ENCODE data around the gene CXCL14. TPM values are rescaled to one million over a fixed set of nuclear protein-coding genes. Genes with fewer than 3 reads are reported as not detected.

CXCL14 gene
- total RNA-seq, 2 experiments from 2014 or later = not detected

GRCh38 chr5:135591277-135591676, 12.5 kb upstream of the CXCL14 start:
- Mint-ChIP-seq H3K36me3 (no peaks in the 10 kb centered on the region), H3K4me1 (no peaks in the 10 kb centered on the region), H3K27ac (no peak overlapping the region), H3K4me3 (no peak overlapping the region), H3K27me3 (no peaks in the 10 kb centered on the region), H3K9me3 (no peaks in the 10 kb centered on the region)
- ATAC-seq (ENCODE audit: low read depth) (no peak), DNase-seq (no peak)
- POLR2A ChIA-PET = no interaction called here

GRCh38 chr5:135589152-135589551, 10.4 kb upstream of the CXCL14 start:
- no peaks in the 10 kb centered on the region for H3K4me1 Mint-ChIP-seq
- no peaks in the 10 kb centered on the region for H3K27me3 Mint-ChIP-seq
- no peaks in the 10 kb centered on the region for H3K36me3 Mint-ChIP-seq
- DNase-seq (no peak), ATAC-seq (ENCODE audit: low read depth) (no peak)
- POLR2A ChIA-PET = no interaction called here
- no peak overlapping the region for H3K27ac Mint-ChIP-seq
- no peak overlapping the region for H3K4me3 Mint-ChIP-seq
- no peaks in the 10 kb centered on the region for H3K9me3 Mint-ChIP-seq

GRCh38 chr5:135587721-135588663, 9.2 kb upstream of the CXCL14 start:
- no peak overlapping the region for H3K4me3 Mint-ChIP-seq
- DNase-seq (no peak), ATAC-seq (ENCODE audit: low read depth) (no peak)
- peaks cover 6% of the 10 kb centered on the region for H3K27me3 Mint-ChIP-seq
- POLR2A ChIA-PET = no interaction called here
- no peak overlapping the region for H3K27ac Mint-ChIP-seq
- H3K4me1 Mint-ChIP-seq = no peaks in the 10 kb centered on the region
- H3K9me3 Mint-ChIP-seq = no peaks in the 10 kb centered on the region
- H3K36me3 Mint-ChIP-seq = no peaks in the 10 kb centered on the region

- Mint-ChIP-seq H3K36me3 (no peaks in the 10 kb centered on the region), H3K4me3 (no peak overlapping the region), H3K27me3 (peaks cover 24% of the 10 kb centered on the region), H3K27ac (no peak overlapping the region), H3K9me3 (no peaks in the 10 kb centered on the region), H3K4me1 (no peaks in the 10 kb centered on the region)
- DNase-seq (no peak), ATAC-seq (ENCODE audit: low read depth) (no peak)
- POLR2A ChIA-PET = no interaction called here
These were observed 6.1 kb upstream of the CXCL14 start for GRCh38 chr5:135584918-135585317.

- H3K36me3 Mint-ChIP-seq = no peaks in the 10 kb centered on the region
- POLR2A ChIA-PET = no interaction called here
- no peak for ATAC-seq (ENCODE audit: low read depth)
- DNase-seq = no peak
- no peaks in the 10 kb centered on the region for H3K4me1 Mint-ChIP-seq
- no peaks in the 10 kb centered on the region for H3K9me3 Mint-ChIP-seq
- H3K4me3 Mint-ChIP-seq = no peak overlapping the region
- H3K27ac Mint-ChIP-seq = no peak overlapping the region
- peaks cover 31% of the 10 kb centered on the region for H3K27me3 Mint-ChIP-seq
These were observed 5.5 kb upstream of the CXCL14 start for GRCh38 chr5:135584276-135584675.

- no peak for DNase-seq
- Mint-ChIP-seq H3K27ac (no peak overlapping the region), H3K4me1 (no peaks in the 10 kb centered on the region), H3K4me3 (no peak overlapping the region), H3K9me3 (no peaks in the 10 kb centered on the region), H3K27me3 (peaks cover 48% of the 10 kb centered on the region), H3K36me3 (no peaks in the 10 kb centered on the region)
- ATAC-seq (ENCODE audit: low read depth) = no peak
- POLR2A ChIA-PET = no interaction called here
These were observed 3.4 kb upstream of the CXCL14 start for GRCh38 chr5:135582099-135582781.

GRCh38 chr5:135578305-135578684, 496 bp downstream of the CXCL14 start:
- Mint-ChIP-seq H3K9me3 (no peaks in the 10 kb centered on the region), H3K36me3 (no peaks in the 10 kb centered on the region), H3K4me1 (no peaks in the 10 kb centered on the region), H3K4me3 (no peak overlapping the region), H3K27ac (no peak overlapping the region), H3K27me3 (peaks cover 50% of the 10 kb centered on the region)
- POLR2A ChIA-PET = no interaction called here
- DNase-seq (no peak), ATAC-seq (ENCODE audit: low read depth) (no peak)

- POLR2A ChIA-PET = no interaction called here
- H3K4me1 Mint-ChIP-seq = no peaks in the 10 kb centered on the region
- ATAC-seq (ENCODE audit: low read depth) = no peak
- no peaks in the 10 kb centered on the region for H3K9me3 Mint-ChIP-seq
- peaks cover 47% of the 10 kb centered on the region for H3K27me3 Mint-ChIP-seq
- H3K27ac Mint-ChIP-seq = no peak overlapping the region
- H3K4me3 Mint-ChIP-seq = no peak overlapping the region
- no peaks in the 10 kb centered on the region for H3K36me3 Mint-ChIP-seq
- DNase-seq = no peak
These were observed 1.4 kb downstream of the CXCL14 start for GRCh38 chr5:135577421-135577820.

GRCh38 chr5:135576075-135576599, 2.7 kb downstream of the CXCL14 start:
- no peak for ATAC-seq (ENCODE audit: low read depth)
- no peak overlapping the region for H3K4me3 Mint-ChIP-seq

GRCh38 chr5:135574493-135574892, 4.3 kb downstream of the CXCL14 start:
- Mint-ChIP-seq H3K9me3 (no peaks in the 10 kb centered on the region), H3K4me1 (no peaks in the 10 kb centered on the region), H3K4me3 (no peak overlapping the region), H3K27me3 (peaks cover 29% of the 10 kb centered on the region), H3K36me3 (no peaks in the 10 kb centered on the region), H3K27ac (no peak overlapping the region)
- POLR2A ChIA-PET = no interaction called here
- ATAC-seq (ENCODE audit: low read depth) (no peak), DNase-seq (no peak)

More at GRCh38 chr5:135576075-135576599, 2.7 kb downstream of the CXCL14 start:
- Mint-ChIP-seq H3K4me1 (no peaks in the 10 kb centered on the region), H3K9me3 (no peaks in the 10 kb centered on the region), H3K36me3 (no peaks in the 10 kb centered on the region), H3K27ac (no peak overlapping the region), H3K27me3 (peaks cover 38% of the 10 kb centered on the region)
- POLR2A ChIA-PET = no interaction called here
- no peak for DNase-seq

GRCh38 chr5:135571902-135572301, 6.9 kb downstream of the CXCL14 start:
- DNase-seq (no peak), ATAC-seq (ENCODE audit: low read depth) (no peak)
- no peaks in the 10 kb centered on the region for H3K36me3 Mint-ChIP-seq
- no peak overlapping the region for H3K27ac Mint-ChIP-seq
- peaks cover 4% of the 10 kb centered on the region for H3K4me1 Mint-ChIP-seq
- POLR2A ChIA-PET = no interaction called here
- H3K9me3 Mint-ChIP-seq = no peaks in the 10 kb centered on the region
- H3K27me3 Mint-ChIP-seq = peaks cover 9% of the 10 kb centered on the region
- no peak overlapping the region for H3K4me3 Mint-ChIP-seq

GRCh38 chr5:135571066-135571609, 7.7 kb downstream of the CXCL14 start:
- peaks cover 7% of the 10 kb centered on the region for H3K27me3 Mint-ChIP-seq
- H3K4me1 Mint-ChIP-seq = peaks cover 4% of the 10 kb centered on the region
- no peaks in the 10 kb centered on the region for H3K9me3 Mint-ChIP-seq
- no peaks in the 10 kb centered on the region for H3K36me3 Mint-ChIP-seq
- POLR2A ChIA-PET = no interaction called here
- ATAC-seq (ENCODE audit: low read depth) (no peak), DNase-seq (no peak)
- no peak overlapping the region for H3K27ac Mint-ChIP-seq
- no peak overlapping the region for H3K4me3 Mint-ChIP-seq

- Mint-ChIP-seq H3K36me3 (no peaks in the 10 kb centered on the region), H3K27me3 (peaks cover 5% of the 10 kb centered on the region), H3K4me3 (no peak overlapping the region), H3K4me1 (peaks cover 6% of the 10 kb centered on the region), H3K9me3 (no peaks in the 10 kb centered on the region), H3K27ac (no peak overlapping the region)
- DNase-seq (no peak), ATAC-seq (ENCODE audit: low read depth) (no peak)
- POLR2A ChIA-PET = no interaction called here
These were observed 8.4 kb downstream of the CXCL14 start for GRCh38 chr5:135570453-135570764.

Measured in activated naive CD8-positive, alpha-beta T cell treated with anti-CD3 and anti-CD28 coated beads, Interleukin-2, amount 10 ng/mL, durations not matched to agents 7 days and 5 days (primary cell).